Retinal pigment epithelial cell (primary cell): ENCODE results near the gene NECTIN3.
A peak's percentile ranks its signal among the peaks of the same experiment; 100 is the strongest.

Source experiments
- DNase-seq: peaks from one replicate; pipeline ENCODE4 v3.0.0-alpha.2; 2010; ENCODE audit warnings: low read depth
- H3K4me3 ChIP-seq: 2 replicates; pipeline ENCODE4 v1.5.1; 2011; ENCODE audit warnings: mild to moderate bottlenecking, low read length, control low read depth, moderate library complexity
- CTCF ChIP-seq: conservative IDR thresholded peaks from 2 replicates; pipeline ENCODE4 v1.5.1; 2011; ENCODE audit warnings: low read depth, low read length, control low read depth, inconsistent platforms

NECTIN3 gene

DNA sequence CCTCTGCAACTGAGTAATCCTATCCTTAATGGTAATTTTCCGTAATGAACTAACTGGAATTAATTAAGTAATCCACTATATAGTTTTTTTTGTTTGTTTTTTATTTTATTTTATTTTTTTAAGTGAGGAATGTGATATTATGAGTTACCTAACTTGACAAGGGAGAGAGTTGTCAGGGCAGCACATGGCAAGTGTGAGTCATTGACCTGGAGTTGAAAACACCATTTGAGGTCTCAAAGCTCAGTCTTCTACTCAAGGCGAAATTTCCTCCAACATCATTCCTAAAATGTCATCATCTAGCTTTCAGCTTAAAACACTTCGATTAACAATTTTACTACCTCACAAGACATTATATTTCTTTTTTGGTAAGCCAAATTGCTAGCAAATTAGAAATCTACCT lies 87.8 kb downstream of the NECTIN3 start:
- no peak overlapping the region for H3K4me3 ChIP-seq
- no peak for TF ChIP-seq CTCF
- peak; percentile 43 for DNase-seq

DNA sequence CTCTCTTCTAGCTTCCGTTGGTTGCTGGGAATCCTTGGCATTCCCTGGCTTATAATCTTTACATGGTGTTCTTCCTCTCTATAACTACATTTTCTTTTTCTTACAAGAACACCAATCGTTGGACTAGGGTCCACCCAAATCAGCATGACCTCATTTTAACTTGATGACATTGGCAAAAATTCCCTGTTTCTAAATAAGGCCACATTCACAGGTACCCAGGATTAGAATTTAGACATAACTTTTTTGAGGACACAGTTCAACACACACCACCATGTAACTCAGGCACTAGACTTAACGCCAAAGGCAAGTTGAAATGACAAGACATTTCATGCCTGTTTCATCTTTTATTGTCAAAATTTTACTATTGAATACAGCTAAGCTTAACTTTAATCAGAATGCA lies 93.0 kb downstream of the NECTIN3 start:
- H3K4me3 ChIP-seq, result no peak overlapping the region
- DNase-seq, result no peak
- no peak for TF ChIP-seq CTCF

- no peak overlapping the region for H3K4me3 ChIP-seq
- no peak for DNase-seq
- no peak for TF ChIP-seq CTCF
Measured at GRCh38 chr3:111165411-111165810, 93.8 kb downstream of the NECTIN3 start.

DNA sequence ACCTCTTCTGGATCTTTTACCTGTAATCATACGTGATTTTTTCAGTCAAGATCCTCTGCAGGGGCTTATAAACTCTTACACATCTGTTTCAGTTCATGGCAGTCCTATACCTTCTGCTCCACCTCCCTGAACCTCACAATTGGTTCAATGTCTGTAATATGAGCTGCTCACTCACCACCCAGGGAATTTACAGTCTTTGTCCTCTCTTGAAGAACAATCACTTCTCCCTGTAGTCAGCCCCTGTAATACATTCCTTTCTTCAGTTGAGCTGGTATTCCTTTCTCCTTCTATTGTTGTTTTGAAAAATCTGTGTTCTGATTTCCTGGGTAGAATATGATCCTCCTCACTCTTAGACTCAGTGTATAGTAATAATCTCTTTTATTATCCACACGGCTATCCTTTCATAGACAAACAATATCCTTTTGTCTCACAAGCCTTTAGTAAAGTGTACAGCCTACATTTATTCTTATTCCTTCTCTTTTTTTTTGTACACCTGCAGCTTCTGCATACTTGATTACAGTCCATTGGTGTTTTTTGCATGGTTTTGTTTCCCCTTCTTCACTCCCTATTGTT lies 101.8 kb downstream of the NECTIN3 start:
- no peak overlapping the region for H3K4me3 ChIP-seq

DNA sequence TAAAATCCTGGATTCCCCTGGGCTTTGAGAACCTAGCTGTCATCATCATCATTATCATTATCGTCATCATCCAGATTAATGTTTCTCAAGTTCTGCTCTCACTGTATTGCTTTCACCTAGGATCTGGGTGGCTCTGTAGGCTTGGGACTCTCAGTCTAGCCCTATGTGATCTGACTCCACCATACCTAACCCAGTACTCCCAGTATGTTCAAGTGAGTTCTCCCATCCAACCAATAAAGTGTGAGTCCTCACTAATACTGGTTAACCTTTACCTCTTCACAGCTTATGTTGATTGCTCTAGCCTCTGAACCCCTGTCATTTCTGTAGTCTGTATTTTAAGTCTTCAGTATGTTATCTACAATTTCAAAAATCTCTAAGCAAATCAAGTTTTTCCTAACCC lies 102.3 kb downstream of the NECTIN3 start:
- no peak for DNase-seq
- TF ChIP-seq CTCF, result no peak
- H3K4me3 ChIP-seq, result no peak overlapping the region

More for the DNA sequence above, 101.8 kb downstream of the NECTIN3 start:
- no peak for TF ChIP-seq CTCF
- no peak for DNase-seq

DNA sequence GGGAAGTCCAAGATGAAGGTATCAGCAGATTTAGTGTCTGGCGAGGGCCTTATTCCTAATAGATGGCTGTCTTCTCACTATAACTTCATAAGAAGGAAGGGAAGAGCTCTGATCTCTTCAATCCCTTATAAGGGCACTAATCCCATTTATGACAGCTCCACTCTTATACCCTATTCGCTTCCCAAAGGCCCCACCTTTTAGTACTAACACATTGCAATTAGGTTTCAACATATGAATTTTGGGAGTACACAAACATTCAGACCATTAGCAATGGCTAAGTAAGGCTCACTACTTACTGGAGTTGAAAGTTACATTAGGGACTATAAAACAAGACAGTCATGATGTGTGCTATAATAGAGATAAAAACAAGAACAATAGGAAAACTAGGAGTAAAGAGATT lies 118.9 kb downstream of the NECTIN3 start:
- no peak for TF ChIP-seq CTCF
- DNase-seq, result no peak

GRCh38 chr3:111193472-111193871 lies 121.9 kb downstream of the NECTIN3 start:
- H3K4me3 ChIP-seq, result no peak overlapping the region
- no peak for DNase-seq
- no peak for TF ChIP-seq CTCF

More for the DNA sequence above, 118.9 kb downstream of the NECTIN3 start:
- H3K4me3 ChIP-seq, result no peak overlapping the region
